Motor neuron (in vitro differentiated cells): Measurements from ENCODE around the gene INPP4B. TPM values are rescaled to one million over a fixed set of nuclear protein-coding genes. Genes with fewer than 3 reads are reported as not detected.

ENCODE experiments used
- ATAC-seq, 8 experiments: fragments of 200-7000 bp; cut with Tn5 transposase; replicated peaks in 6 of 8; 2 replicates each; pipeline ENCODE4 v1.8.0; 2021; ENCODE audit warnings: mild to moderate bottlenecking in 8 of 8, moderate library complexity in 8 of 8
- H3K27ac ChIP-seq, 2 donors: fragments of 250-450 bp; sonication (Bioruptor Pico); 2 replicates each; pipeline ENCODE4 v1.9.0; 2021; ENCODE audit warnings: antibody characterized with exemption in 2 of 2, mild to moderate bottlenecking in 2 of 2, moderate library complexity in 1 of 2
- H3K4me1 ChIP-seq, 2 donors: fragments of 250-450 bp; sonication (Bioruptor Pico); replicated peaks in 1 of 2; 2 replicates each; pipeline ENCODE4 v1.6.1; 2021; ENCODE audit warnings: antibody characterized with exemption in 2 of 2, mild to moderate bottlenecking in 2 of 2, moderate library complexity in 1 of 2
- H3K4me3 ChIP-seq, 5 donors: fragments of 250-450 bp; sonication (Bioruptor Pico); 2 replicates each; pipeline ENCODE4 v1.9.0; 2021; ENCODE audit warnings: antibody characterized with exemption in 5 of 5, mild to moderate bottlenecking in 5 of 5, moderate library complexity in 4 of 5
- WGBS, 10 experiments: fragments of 450-650 bp; shearing (Covaris generic); methylation state at CpG; one replicate each; pipeline ENCODE4 v1.0.0; 2022; 5-methylcytosine and 5-hydroxymethylcytosine counted together
- in situ Hi-C, 9 experiments: fragments of 400-800 bp; cut with MboI; loops; one replicate each; pipeline ENCODE4 v1.15.0; 2021; ENCODE audit warnings: low sequenced_read_pairs in 9 of 9, low pct_unique_long_range_greater_than_20kb in 2 of 9; ENCODE audit not compliant: unreplicated experiment in 9 of 9
- total RNA-seq, 8 experiments: library from RNA; unstranded; fragments of 300-600 nt; gene quantifications; 2 replicates each; pipeline versions ENCODE4 v1.2.3 to v1.2.4, GENCODE V29; 2022

The INPP4B gene
- total RNA-seq, 8 experiments from 2014 or later: 0.54 to 62.3 (median 3.9) TPM

DNA sequence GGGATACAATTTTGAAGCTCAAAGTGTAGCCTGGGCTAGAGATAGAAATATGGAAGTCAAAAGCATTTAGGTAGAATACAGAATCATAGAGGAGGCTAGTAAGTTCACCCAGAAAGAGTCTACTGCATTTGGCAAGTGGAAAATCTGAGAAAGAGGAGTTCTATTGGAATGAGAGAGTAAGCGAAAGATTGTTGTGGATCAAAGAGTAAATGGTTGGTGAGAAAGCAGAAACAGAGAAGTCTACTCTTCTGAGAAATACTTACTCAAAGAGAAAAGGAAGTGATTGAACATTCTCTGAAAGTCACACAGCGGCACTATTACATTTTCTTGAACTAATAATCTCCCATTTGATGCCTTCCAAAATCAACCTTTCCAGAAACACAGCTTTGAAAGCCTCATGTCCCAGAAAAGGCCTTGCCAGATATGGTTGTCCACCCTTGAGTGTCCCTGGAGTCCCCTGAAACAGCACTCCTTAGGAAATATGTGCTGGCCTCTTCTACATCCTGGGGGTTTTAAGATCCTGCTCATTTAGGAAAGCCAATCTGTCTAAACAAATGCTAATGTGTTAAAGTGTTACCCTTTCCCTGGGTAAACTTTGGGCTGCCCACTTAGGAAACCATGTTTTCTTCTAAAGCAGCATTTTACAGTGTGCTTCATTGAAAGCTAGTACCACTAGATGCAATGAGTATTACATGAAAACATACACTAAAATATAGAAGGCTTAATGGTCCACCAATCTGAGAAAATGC, 132.6 kb downstream of the INPP4B start:
- Histone ChIP-seq H3K4me1 (no peaks in the 10 kb centered on the region), H3K27ac (no peak overlapping the region), H3K4me3 (no peak overlapping the region)
- WGBS, 10 experiments: 80 to 100% (median 86%) methylated on average over 1 to 2 of the region's 2 CpGs; no CpG with 5 or more reads in 2 of the 10 experiments
- no peak for ATAC-seq
- in situ Hi-C loops: loop anchor here in 2 of 9 experiments (25.0 kb wide), 2 partner anchors 351 to 426 kb away; no protein-coding TSS in a partner anchor

DNA sequence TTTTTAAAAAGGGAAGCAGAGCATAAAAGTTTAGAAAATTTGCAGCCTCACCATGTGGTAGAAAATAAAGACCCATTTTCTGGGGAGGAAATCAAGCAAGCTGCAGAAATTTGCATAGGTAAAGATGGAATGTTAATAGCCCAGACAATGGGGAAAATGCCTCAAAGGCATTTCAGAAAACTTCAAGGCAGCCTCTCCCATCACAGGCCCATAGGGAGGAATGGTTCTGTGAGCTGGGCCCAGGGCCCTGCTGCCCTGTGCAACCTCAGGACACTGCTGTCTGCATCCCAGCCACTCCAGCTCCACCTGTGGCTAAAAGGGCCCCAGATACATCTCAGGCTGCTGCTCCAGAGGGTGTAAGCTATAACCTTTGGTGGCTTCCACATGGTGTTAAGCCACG, 137.9 kb downstream of the INPP4B start:
- in situ Hi-C loops: loop anchor here in 2 of 9 experiments (25.0 kb wide), 2 partner anchors 346 to 421 kb away; no protein-coding TSS in a partner anchor
- ATAC-seq: peak in 3 of 8 experiments; percentile 63 to 85 (median 72)
- Histone ChIP-seq H3K4me3 (no peak overlapping the region), H3K27ac (no peak overlapping the region), H3K4me1 (no peaks in the 10 kb centered on the region)
- 86% methylated on average over 1 of the region's 1 CpG; no CpG with 5 or more reads in 9 of the 10 experiments for WGBS, 10 experiments

DNA sequence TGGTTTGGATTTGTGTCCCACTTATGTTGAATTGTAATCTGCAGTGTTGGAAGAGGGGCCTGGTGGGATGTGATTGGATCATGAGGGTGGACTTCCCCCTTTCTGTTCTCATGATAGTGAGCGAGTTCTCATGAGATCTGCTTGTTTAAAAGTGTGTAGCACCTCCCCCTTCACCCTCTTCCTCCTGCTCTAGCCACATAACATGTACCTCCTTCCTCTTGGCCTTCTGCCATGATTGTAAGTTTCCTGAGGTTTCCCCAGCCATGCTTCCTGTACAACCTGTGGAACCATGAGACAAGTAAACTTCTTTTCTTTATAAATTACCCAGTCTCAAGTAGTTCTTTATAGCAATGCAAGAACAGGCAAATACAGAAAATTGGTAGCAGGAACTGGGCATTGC, 138.7 kb downstream of the INPP4B start:
- ATAC-seq: no peak
- in situ Hi-C loops: loop anchor here in 2 of 9 experiments (25.0 kb wide), 2 partner anchors 345 to 420 kb away; no protein-coding TSS in a partner anchor
- Histone ChIP-seq H3K4me1 (no peaks in the 10 kb centered on the region), H3K27ac (no peak overlapping the region), H3K4me3 (no peak overlapping the region)
- WGBS, 10 experiments: 0 to 100% (median 80%) methylated on average over 1 of the region's 1 CpG; no CpG with 5 or more reads in 6 of the 10 experiments

DNA sequence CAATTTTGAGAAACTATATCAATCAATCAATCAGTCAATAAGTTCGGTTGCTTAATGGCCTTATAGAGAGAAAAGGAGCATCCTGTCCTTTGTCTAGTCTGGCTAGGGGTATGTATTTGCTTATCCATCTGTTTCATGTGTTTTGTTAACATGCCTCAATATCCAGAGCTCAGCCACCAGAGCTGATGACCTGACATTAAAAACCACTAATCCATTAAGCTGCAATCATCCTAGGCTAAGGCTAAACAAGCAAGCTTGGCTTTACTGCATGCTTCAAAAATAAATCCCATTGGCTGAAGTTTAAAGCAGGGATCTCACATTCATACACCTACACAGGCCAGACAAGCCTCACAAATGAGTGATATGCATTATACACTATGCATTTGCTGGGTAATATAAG, 139.7 kb downstream of the INPP4B start:
- Histone ChIP-seq H3K27ac (no peak overlapping the region), H3K4me1 (no peaks in the 10 kb centered on the region), H3K4me3 (no peak overlapping the region)
- in situ Hi-C loops: loop anchor here in 2 of 9 experiments (25.0 kb wide), 2 partner anchors 344 to 419 kb away; no protein-coding TSS in a partner anchor
- no peak for ATAC-seq
- WGBS, 10 experiments: 67 to 100% (median 100%) methylated on average over 1 of the region's 1 CpG; no CpG with 5 or more reads in 4 of the 10 experiments

DNA sequence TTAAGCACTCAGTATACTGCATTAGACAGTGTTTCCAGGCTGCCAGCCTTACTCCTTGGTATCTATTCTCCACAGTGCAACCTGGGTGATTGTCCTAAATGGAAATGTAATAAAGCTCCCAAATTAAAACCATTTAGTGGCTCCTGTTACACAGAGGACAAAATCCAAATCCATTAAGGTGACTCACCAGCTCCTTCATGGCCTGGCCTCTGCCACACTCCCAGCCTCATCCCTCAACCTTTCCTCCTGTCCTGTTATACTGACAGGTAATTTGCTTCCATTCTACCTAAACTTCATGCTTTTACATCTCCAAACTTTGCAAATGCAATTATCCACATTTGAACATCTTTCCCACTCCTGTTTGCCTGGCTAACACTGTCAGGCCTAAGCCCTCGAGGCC, 140.3 kb downstream of the INPP4B start:
- 71 to 91% (median 75%) methylated on average over 1 of the region's 1 CpG; no CpG with 5 or more reads in 5 of the 10 experiments for WGBS, 10 experiments
- Histone ChIP-seq H3K4me3 (no peak overlapping the region), H3K4me1 (no peaks in the 10 kb centered on the region), H3K27ac (no peak overlapping the region)
- ATAC-seq: no peak
- in situ Hi-C loops: loop anchor here in 2 of 9 experiments (25.0 kb wide), 2 partner anchors 344 to 419 kb away; no protein-coding TSS in a partner anchor

DNA sequence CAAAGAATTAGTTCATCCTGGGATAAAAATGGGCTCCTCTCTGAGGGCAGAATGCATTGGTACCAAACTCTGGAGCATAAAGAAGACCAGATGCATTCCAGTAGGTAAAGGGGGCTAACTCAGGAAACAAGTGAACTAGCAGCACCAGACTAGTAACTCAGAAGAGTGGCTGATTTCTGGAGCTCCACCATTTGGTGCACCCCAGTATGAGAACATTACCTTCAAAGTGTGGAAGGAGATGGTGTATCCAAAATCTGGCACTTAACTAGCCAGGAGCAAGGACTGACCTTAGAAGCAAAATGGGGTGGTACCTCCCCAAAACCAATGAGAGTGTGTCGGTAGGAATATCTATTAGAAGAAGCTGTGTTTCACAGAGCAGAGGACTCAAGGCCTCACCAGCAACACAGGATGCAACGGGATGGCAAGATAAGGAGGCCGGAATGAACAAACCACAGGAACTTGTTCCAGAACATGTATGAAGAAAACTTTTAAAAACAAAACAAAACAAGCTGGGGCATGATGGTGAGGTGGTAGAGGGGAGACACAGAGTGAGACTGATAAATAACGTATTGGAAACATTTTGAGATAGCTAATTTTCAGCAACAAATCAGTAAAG, 142.3 kb downstream of the INPP4B start:
- 0 to 100% (median 69%) methylated on average over 1 to 4 of the region's 4 CpGs for WGBS, 10 experiments
- in situ Hi-C loops: loop anchor here in 2 of 9 experiments (25.0 kb wide), 2 partner anchors 342 to 417 kb away; no protein-coding TSS in a partner anchor

DNA sequence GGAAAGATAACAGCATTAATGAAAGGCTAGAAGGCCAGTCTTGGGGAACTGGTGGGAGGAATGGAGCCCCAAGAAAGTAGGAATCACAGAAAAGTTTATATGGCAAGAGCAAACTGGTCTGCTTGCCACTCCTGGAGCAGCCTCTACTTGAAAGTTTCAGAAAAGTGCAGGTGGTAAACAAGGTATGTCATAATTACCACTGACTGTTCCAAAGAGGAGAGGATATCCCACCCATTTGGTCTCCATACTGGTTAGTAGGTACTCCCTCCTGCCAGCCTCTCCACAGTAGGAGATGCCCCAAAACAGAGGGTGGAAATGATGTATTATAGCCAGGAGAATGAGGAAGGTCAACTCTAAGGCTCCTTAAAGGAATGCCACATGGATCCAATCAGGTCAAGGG, 145.1 kb downstream of the INPP4B start:
- no peak for ATAC-seq
- in situ Hi-C loops: loop anchor here in 2 of 9 experiments (25.0 kb wide), 2 partner anchors 339 to 414 kb away; no protein-coding TSS in a partner anchor
- H3K4me1 ChIP-seq: no peaks in the 10 kb centered on the region
- no peak overlapping the region for H3K4me3 ChIP-seq
- no peak overlapping the region for H3K27ac ChIP-seq

More for the DNA sequence above, 142.3 kb downstream of the INPP4B start:
- no peak for ATAC-seq
- Histone ChIP-seq H3K4me3 (no peak overlapping the region), H3K4me1 (no peaks in the 10 kb centered on the region), H3K27ac (no peak overlapping the region)

DNA sequence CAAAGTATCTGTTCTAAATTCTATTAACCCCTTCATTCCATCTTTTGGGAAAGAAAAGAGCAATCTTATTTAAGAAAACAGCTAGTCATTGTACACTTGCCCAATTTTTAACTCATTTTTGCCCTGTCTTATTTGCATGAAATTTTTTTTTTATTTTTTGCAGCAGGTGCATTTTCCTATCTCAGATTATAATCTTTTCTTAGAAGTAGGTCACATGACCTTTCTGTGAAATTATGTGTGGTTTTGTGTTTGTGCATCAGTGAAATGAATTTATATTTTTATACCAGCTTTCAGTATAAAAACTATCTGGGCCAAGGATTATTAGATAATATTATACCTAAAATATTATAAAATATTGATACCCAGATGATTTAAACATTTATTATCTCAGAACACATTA, 145.6 kb downstream of the INPP4B start:
- in situ Hi-C loops: loop anchor here in 2 of 9 experiments (25.0 kb wide), 2 partner anchors 338 to 413 kb away; no protein-coding TSS in a partner anchor
- Histone ChIP-seq H3K27ac (no peak overlapping the region), H3K4me3 (no peak overlapping the region), H3K4me1 (no peaks in the 10 kb centered on the region)
- no peak for ATAC-seq

DNA sequence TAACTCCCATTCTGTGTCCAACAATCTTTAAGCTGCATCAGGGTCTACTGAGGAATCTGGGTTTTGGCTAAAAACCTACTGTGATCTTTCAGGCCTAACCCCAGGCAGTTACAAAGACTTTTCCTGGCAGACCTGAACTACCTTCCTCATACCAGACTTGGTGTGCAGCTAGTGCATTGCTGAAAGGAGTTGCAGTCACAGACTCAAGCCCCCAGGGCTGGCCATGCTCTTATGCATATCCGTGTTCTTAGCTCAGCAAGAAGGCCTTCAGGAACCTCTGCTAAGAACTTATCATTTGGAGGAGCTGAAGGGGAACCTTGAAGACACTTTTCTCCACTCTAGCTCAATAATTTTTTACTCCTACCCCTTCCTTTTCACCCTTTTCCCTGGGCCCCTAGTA, 147.5 kb downstream of the INPP4B start:
- no peak overlapping the region for H3K4me3 ChIP-seq

DNA sequence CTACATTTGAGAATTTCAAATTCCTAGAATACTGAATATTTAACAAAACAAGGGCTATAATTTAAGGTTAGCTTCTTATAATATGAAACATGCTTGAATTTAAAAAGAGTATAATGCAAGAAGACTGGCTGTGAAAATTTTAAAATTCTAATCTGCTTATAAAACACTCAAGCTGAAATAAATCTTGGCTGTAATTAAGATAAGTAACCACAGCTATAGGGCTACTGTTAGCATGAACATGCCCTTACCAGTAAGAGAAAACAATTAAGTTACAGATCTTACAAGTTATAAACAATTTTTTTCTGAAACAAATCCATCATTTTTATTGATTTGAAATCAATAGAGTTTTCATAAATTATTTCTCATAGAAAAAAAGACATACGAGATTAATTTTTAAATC, 148.2 kb downstream of the INPP4B start:
- Histone ChIP-seq H3K4me3 (no peak overlapping the region), H3K27ac (no peak overlapping the region), H3K4me1 (no peaks in the 10 kb centered on the region)
- in situ Hi-C loops: no loop called here
- WGBS, 10 experiments: 50 to 100% (median 86%) methylated on average over 1 of the region's 1 CpG; no CpG with 5 or more reads in 1 of the 10 experiments
- no peak for ATAC-seq

More for the DNA sequence above, 147.5 kb downstream of the INPP4B start:
- ATAC-seq: peak in 3 of 8 experiments; percentile 28 to 86 (median 80)
- Histone ChIP-seq H3K27ac (no peak overlapping the region), H3K4me1 (no peaks in the 10 kb centered on the region)
- 0 to 80% (median 55%) methylated on average over 1 of the region's 1 CpG; no CpG with 5 or more reads in 4 of the 10 experiments for WGBS, 10 experiments
- in situ Hi-C loops: no loop called here

DNA sequence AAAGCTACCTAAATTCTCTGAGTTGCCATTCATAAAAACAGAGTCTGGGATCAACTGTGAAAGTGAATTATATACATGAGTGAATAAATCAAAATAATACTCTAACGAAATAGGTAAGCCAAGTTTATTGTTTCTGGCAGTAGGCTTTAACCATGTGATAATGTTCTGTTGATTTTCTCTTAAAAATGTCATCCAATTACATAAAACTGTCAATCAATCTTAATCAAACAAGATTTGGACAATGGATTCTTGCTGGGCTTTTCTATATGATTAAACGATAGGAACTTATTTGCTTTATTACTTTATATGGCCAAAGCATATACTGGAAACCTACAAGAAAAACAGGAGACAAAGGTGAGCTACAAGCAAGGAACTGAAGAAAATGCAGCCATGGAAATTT, 148.8 kb downstream of the INPP4B start:
- WGBS, 10 experiments: 58 to 100% (median 81%) methylated on average over 1 to 2 of the region's 2 CpGs; no CpG with 5 or more reads in 1 of the 10 experiments
- Histone ChIP-seq H3K27ac (no peak overlapping the region), H3K4me1 (no peaks in the 10 kb centered on the region), H3K4me3 (no peak overlapping the region)
- in situ Hi-C loops: no loop called here
- ATAC-seq: no peak

DNA sequence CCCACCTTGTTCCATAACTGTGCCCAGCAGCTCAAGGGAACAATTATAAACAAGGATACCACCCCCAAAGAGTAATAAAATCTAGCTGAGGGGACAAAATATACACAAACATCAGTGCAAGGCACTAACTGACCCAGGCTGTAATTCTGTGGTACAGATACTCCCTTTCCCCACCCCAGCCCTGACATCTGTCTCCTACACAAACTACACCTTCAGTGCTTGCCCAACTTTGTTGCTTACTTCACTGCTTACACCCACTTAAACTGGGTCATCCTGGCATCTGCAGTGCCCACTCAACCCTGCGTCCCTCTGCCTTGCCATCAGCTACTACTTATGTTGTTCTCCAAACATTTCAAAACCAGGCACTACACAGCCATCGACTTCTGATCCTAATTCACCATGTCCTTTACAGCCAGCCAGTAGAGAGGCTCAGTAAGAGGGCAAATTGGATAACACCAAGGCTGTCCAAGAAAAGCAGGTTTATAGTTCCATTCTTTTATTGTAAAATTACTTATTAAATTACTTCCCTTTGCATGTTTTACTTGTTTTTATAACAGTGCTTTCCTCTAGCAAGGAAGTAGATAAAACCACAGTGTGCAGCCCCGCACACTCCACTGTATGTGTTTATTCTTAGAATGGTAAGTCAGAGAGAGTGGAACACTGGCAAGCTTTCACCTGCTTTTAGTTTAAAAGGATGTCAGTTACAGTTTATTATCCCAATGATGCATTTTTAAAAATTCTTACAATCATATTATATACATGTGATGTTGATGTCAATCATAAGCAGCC, 149.6 kb downstream of the INPP4B start:
- 62 to 100% (median 95%) methylated on average over 1 to 3 of the region's 3 CpGs; no CpG with 5 or more reads in 1 of the 10 experiments for WGBS, 10 experiments
- no peak overlapping the region for H3K27ac ChIP-seq
- no peak overlapping the region for H3K4me3 ChIP-seq
- ATAC-seq: no peak
- in situ Hi-C loops: no loop called here
- H3K4me1 ChIP-seq: no peaks in the 10 kb centered on the region
